Panc1 (cell line): ENCODE results near the gene MYH7.

Experiments
- POLR2AphosphoS5 ChIP-seq: IDR thresholded peaks from 2 replicates; pipeline ENCODE4 v1.6.1; 2012; ENCODE audit warnings: mild to moderate bottlenecking, low read depth, low read length, moderate library complexity
- REST ChIP-seq, 2 experiments: IDR thresholded peaks; 2 replicates each; pipeline ENCODE4 v1.6.1; 2011 to 2012; ENCODE audit warnings: low read depth in 2 of 2, control low read depth in 1 of 2, low read length in 1 of 2, mild to moderate bottlenecking in 1 of 2, moderate library complexity in 1 of 2; ENCODE audit not compliant: insufficient read depth in 1 of 2
- TF ChIP-seq, protein P1 (sequence below): fragments of 450-650 bp; IDR thresholded peaks from 2 replicates; pipeline ENCODE4 v1.5.1; 2017; ENCODE audit warnings: mild to moderate bottlenecking

DNA sequence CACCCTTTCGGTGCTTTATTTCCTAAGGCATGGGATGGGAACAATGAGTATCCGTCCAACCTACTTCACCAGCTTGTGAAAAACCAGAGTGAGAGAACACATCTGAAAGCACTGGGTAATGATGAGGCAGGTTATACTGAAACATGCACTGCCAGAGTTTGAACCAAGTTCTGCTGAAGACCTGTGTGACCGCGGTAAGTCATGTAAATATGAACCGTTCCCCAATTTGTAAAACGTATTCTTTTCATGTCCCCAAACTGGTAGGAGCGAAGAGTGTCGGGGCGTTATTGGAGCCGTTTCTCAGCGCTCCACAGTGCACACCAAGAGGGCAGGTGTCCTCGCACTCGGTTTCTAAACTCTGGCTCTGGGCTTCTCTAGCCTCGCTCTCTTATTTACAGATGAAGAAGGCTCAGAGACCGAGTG, 33.3 kb upstream of the MYH7 start:
- TF ChIP-seq, protein P1, sequence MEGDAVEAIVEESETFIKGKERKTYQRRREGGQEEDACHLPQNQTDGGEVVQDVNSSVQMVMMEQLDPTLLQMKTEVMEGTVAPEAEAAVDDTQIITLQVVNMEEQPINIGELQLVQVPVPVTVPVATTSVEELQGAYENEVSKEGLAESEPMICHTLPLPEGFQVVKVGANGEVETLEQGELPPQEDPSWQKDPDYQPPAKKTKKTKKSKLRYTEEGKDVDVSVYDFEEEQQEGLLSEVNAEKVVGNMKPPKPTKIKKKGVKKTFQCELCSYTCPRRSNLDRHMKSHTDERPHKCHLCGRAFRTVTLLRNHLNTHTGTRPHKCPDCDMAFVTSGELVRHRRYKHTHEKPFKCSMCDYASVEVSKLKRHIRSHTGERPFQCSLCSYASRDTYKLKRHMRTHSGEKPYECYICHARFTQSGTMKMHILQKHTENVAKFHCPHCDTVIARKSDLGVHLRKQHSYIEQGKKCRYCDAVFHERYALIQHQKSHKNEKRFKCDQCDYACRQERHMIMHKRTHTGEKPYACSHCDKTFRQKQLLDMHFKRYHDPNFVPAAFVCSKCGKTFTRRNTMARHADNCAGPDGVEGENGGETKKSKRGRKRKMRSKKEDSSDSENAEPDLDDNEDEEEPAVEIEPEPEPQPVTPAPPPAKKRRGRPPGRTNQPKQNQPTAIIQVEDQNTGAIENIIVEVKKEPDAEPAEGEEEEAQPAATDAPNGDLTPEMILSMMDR = no peak
- TF ChIP-seq REST (IDR thresholded peaks at IDR 0.05; ENCODE audit: insufficient read depth in 1 of 2, low read depth in 2 of 2, low read length in 1 of 2) (no peak), POLR2AphosphoS5 (no peak)
